GM12892 (cell line): ENCODE results near the gene AMD1.
"Not testable (repeated sequence)": the region's sequence is repeated elsewhere in the genome, so short reads cannot be mapped to it uniquely, and the experiment has no call there.

Source experiments
- DNase-seq: peaks from one replicate; pipeline ENCODE4 v3.0.0; 2011; ENCODE audit not compliant: insufficient read length
- FAIRE-seq: peaks from 2 replicates; lab custom pipeline; 2011; peaks lifted over from hg19 to GRCh38; lab: Jason Lieb, UNC
- POLR2A ChIP-seq: IDR thresholded peaks from 2 replicates; pipeline ENCODE4 v1.6.1; 2011; ENCODE audit warnings: low read depth, low read length, control low read depth
- POLR2AphosphoS5 ChIP-seq: IDR thresholded peaks from 2 replicates; pipeline ENCODE4 v1.6.1; 2011; ENCODE audit warnings: low read depth, low read length, control low read depth
- TAF1 ChIP-seq: IDR thresholded peaks from 2 replicates; pipeline ENCODE4 v1.6.1; 2011; ENCODE audit warnings: low read depth, mild to moderate bottlenecking, control low read depth, low read length, borderline replicate concordance

Gene AMD1

DNA sequence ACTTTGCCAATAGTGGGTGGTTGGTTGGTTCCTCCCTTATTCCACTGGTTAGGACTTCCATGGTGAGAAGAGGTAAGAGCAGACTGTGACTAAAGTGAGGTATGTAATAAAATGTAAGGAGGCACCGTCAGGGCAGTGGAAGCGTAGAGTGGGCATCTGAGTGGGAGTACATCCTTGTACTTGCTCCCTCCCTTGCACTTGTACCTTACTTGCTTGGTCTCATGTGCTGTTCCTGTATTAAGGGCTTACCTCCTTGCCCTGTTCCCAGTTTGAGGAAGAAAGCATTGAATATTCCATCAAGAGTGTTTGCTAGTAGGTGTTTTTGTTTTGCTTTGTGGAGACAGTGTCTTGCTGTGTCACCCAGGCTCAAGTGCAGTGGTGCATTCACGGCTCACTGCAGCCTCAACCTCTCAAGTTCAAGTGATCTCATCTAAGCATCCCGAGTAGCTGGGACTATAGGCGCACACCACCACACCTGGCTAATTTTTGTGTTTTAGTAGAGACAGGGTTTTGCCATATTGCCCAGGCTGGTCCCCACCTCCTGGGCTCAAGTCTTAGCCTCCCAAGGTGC is 25.5 kb downstream of the AMD1 start:
- FAIRE-seq (no peak), DNase-seq (no peak)
- peak; percentile 40 for TF ChIP-seq POLR2A
- no peak for TF ChIP-seq TAF1
- peak; percentile 72; the same call in 1 of the 2 replicates for TF ChIP-seq POLR2AphosphoS5

DNA sequence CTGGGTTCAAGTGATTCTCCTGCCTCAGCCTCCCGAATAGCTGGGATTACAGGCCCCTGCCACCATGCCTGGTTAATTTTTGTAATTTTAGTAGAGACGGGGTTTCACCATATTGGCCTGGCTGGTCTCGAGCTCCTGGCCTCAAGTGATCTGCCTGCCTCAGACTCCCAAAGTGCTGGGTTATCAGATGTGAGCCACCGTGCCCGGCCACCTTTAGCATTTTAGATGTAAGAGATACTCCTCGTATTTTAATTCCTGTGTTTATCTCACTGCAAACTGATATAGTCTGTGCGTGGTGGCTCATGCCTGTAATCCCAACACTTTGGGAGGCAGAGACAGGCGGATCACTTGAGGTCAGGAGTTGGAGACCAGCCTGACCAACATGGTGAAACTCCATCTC is 27.0 kb downstream of the AMD1 start:
- not testable (repeated sequence) for FAIRE-seq, DNase-seq

DNA sequence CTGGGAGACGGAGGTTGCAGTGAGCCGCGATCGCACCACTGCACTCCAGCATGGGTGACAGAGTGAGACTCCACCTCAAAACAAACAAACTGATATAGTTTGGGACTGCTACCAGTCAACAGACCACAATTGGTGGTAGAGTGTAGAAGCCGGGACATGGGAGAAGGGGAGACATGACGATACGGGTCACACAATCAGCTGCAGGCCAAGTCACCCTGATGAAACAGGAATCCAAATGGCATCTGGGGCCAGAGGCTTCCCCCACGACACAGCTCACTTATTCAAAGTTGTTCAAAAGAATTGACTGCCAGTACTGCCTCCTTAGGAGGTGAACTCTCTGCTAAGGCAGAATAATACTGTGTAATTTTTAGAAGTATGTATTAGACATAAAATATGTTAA is 27.5 kb downstream of the AMD1 start:
- TF ChIP-seq POLR2A (no peak), TAF1 (no peak), POLR2AphosphoS5 (no peak)
- no peak for FAIRE-seq
- DNase-seq: no peak

DNA sequence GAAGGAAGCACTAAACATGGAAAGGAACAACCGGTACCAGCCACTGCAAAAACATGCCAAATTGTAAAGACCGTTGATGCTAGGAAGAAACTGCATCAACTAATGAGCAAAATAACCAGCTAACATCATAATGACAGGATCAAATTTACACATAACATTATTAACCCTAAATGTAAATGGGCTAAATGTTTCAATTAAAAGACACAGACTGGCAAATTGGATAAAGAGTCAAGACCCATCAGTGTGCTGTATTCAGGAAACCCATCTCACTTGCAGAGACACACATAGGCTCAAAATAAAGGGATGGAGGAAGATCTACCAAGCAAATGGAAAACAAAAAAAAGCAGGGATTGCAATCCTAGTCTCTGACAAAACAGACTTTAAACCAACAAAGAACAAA is 31.7 kb downstream of the AMD1 start:
- not testable (repeated sequence) for DNase-seq, FAIRE-seq

DNA sequence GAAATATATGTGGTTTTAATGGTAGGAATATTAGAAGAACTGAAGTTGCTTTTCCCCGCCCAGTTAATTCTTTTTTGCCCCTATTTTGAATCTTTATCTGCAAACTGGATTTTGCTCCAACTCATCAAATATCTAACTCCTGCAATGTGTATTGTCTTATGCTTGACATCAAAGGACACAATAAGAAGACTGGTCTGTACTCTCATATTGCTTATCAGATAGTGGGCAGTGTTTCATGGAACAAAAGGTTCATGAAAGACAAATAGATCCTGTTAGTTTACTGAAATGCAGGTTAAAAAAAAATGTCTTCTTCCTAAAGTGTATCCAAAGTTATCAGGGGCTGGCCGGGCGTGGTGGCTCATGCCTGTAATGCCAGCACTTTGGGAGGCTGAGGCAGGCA is 56.2 kb downstream of the AMD1 start:
- TF ChIP-seq TAF1 (no peak), POLR2AphosphoS5 (no peak), POLR2A (no peak)
- DNase-seq: no peak
- peak; percentile 21 for FAIRE-seq

DNA sequence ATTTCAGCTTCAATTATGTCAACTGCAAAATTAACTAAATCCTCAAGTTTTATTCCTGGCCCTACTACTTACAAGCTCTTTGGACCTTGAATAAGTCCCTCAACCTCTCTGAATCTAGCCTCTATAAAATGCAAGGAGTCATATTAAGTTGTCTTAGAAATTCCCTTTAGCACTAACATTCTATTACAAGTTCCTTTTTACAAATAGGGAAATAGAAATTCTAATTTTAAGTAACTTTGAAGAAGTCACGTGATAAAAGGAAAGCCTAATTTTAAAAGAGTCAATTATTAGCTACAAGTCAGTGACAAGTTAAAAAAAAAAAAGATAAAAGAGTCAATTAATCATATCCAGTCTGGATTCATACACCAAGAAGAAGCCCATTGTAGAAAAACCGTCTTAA is 59.3 kb downstream of the AMD1 start:
- DNase-seq: no peak
- no peak for TF ChIP-seq TAF1
- TF ChIP-seq POLR2AphosphoS5: no peak
- TF ChIP-seq POLR2A: no peak
- FAIRE-seq: no peak

DNA sequence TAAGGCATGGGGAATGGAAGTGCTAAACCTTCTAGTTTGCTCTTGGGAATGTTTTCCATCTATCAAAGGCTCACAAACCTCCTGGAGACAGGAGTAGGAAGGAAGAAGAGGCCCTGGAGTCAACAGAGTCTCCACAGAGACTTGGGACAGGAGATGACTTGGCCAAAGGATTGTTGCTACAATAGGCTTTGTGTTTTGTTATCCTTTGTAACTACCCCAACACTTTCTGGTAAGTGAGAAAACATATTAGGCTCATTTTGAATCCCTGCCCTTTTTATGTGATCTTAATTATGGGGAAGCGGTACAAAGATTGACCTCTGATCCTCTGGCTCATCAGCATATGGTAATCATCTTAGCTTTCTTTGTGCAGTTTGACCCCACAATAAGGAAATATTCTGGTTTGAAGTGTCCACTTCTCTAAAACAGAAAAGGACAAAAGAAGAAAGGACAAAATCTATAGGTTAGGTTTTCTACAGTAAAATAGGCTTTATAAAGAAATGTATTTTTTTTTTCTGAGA is 59.9 kb downstream of the AMD1 start:
- TF ChIP-seq POLR2A (no peak), TAF1 (no peak)
- FAIRE-seq: no peak
- DNase-seq: no peak

DNA sequence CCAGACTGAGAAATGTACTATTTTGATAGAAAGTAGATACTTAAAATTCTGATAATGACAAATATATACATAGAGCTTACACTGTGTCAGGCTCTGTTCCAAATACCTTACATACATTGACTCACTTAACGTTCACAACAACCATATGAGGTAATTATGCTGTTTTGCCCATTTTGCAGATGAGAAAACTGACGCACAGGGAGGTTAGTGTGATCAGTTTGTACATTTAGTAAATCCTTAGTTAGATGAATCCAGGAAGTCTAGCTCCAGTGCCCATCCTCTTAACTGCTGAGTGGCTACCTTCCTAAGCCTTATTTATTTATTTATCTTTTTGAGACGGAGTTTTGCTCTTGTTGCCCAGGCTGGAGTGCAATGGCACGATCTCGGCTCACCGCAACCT is 60.6 kb downstream of the AMD1 start:
- TF ChIP-seq TAF1 (no peak), POLR2A (no peak), POLR2AphosphoS5 (no peak)
- DNase-seq (no peak), FAIRE-seq (no peak)

DNA sequence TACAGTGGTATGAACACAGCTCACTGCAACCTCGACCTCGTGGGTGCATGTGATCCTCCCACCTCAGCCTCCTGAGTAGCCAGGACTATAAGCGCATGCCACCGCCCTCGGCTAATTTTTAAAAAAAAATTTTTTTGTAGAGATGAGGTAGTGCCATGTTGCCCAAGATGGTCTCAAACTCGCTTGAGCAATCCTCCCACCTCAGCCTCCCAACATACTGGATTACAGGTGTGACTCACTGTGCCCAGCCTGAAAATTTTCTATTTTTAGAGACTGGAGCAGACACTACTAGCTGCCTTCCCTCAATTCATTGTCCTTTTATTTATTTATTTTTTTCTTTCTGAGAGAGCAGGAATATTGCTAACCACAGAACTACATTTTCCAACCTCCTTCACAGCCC is 63.6 kb downstream of the AMD1 start:
- FAIRE-seq (no peak), DNase-seq (no peak)

DNA sequence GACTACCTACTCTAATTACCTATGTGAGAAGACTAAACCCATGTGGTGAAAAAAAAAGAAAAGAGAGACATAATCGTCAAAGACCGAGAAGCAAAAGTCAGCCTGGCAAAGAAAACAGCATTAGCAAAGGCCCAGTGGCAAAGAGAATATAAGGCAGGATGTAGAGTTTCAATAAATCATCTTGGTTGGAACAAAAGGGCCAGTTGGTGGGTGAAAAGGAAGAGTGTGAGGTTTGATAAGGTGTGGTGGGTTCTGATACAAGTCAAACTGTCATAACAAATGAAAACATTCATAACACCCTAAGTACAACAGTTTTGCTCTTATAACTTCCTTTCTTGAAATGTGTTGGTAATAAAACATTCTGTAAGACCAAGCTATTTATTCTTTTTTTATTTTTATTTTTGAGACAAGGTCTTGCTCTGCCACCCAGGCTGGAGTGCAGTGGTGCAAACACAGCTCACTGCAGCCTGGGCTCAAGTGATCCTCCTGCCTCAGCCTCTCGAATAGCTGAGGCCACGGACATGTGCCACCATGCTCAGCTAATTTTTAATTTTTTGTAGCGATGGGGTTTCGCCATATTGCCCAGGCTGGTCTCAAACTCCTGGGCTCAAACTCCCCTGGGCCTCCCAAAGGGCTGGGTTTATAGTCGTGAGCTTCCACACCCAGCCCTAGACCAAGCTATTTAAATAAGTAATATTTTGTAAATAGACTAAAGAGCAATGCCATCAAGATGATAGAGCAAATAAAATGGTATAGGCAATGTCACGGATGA is 65.0 kb downstream of the AMD1 start:
- FAIRE-seq (no peak), DNase-seq (no peak)
- TF ChIP-seq TAF1 (no peak), POLR2AphosphoS5 (no peak), POLR2A (no peak)

More for the DNA sequence above, 63.6 kb downstream of the AMD1 start:
- no peak for TF ChIP-seq POLR2A
- no peak for TF ChIP-seq POLR2AphosphoS5
- no peak for TF ChIP-seq TAF1

DNA sequence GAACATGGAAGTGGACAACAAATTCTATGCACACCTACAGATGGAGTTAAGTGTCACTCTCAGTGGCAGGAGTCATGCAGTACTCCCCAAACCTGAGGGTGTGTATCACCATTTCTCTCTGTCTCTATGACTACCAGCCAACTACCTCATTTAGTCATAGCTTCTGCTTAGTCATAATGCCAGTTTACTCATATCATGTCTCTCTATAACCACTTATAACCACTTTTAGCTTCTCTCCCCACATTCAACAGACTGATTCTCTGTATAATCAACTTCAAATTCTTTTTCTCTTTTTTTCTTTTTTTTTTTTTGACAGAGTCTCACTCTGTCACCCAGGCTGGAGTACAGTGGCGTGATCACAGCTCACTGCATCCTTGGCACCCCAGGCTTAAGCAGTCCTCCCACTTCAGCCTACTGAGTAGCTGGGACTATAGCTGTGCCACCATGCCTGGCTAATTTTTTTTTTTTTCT is 70.1 kb downstream of the AMD1 start:
- FAIRE-seq (peak; percentile 91), DNase-seq (peak; percentile 50)
- TF ChIP-seq TAF1 (no peak), POLR2A (no peak), POLR2AphosphoS5 (no peak)
